Right renal cortex interstitium (tissue), 3 donors: Measurements from ENCODE around the gene PDE3B. TPM values are rescaled to one million over a fixed set of nuclear protein-coding genes. Genes with fewer than 3 reads are reported as not detected.
"Not testable (repeated sequence)": the region's sequence is repeated elsewhere in the genome, so short reads cannot be mapped to it uniquely, and the experiment has no call there.

Source experiments
- DNase-seq, 3 donors: peaks; one replicate each; pipeline ENCODE4 v3.0.0-alpha.2; 2013; ENCODE audit warnings: low read depth in 3 of 3, low spot score in 2 of 3
- polyA plus RNA-seq, 3 donors: library from polyadenylated mRNA; unstranded; fragments of 120-200 nt; gene quantifications; one replicate each; pipeline ENCODE4 v1.2.1, GENCODE V29; 2013; ENCODE audit not compliant: insufficient read length in 3 of 3

The PDE3B gene
- polyA plus RNA-seq = 1 to 10 TPM; 6.8 to 9.1 (median 7.7) TPM

- no peak for DNase-seq
Measured at GRCh38 chr11:14643697-14644225, at the start of gene PDE3B. Gene PDE3B, plus strand, starts transcription at chr11:14643804. Its CDS starts 272 bp downstream, at chr11:14644076.

- not testable (repeated sequence) for DNase-seq
Measured at GRCh38 chr11:14595261-14595660, 48.3 kb upstream of the PDE3B start.

- DNase-seq = no peak
Measured at GRCh38 chr11:14607713-14608112, 35.9 kb upstream of the PDE3B start.

GRCh38 chr11:14609902-14610301 is 33.7 kb upstream of the PDE3B start:
- no peak for DNase-seq

GRCh38 chr11:14611939-14612338 is 31.7 kb upstream of the PDE3B start:
- DNase-seq = no peak

- no peak for DNase-seq
Measured at GRCh38 chr11:14612694-14613093, 30.9 kb upstream of the PDE3B start.

GRCh38 chr11:14614091-14614622 is 29.4 kb upstream of the PDE3B start:
- DNase-seq = no peak

- no peak for DNase-seq
Measured at GRCh38 chr11:14617241-14618027, 26.2 kb upstream of the PDE3B start.

GRCh38 chr11:14618060-14618459 is 25.5 kb upstream of the PDE3B start:
- DNase-seq = no peak

- no peak for DNase-seq
Measured at GRCh38 chr11:14619603-14620531, 23.7 kb upstream of the PDE3B start.

GRCh38 chr11:14622223-14622954 is 21.2 kb upstream of the PDE3B start:
- no peak for DNase-seq

GRCh38 chr11:14623036-14623435 is 20.6 kb upstream of the PDE3B start:
- DNase-seq = no peak

GRCh38 chr11:14625586-14626205 is 17.9 kb upstream of the PDE3B start:
- no peak for DNase-seq

- no peak for DNase-seq
Measured at GRCh38 chr11:14626650-14627049, 17.0 kb upstream of the PDE3B start.

GRCh38 chr11:14633506-14634224 is 9.9 kb upstream of the PDE3B start:
- DNase-seq = not testable (repeated sequence)

GRCh38 chr11:14634813-14635212 is 8.8 kb upstream of the PDE3B start:
- DNase-seq = no peak

- no peak for DNase-seq
Measured at GRCh38 chr11:14635546-14635945, 8.1 kb upstream of the PDE3B start.

- DNase-seq = no peak
Measured at GRCh38 chr11:14636119-14636518, 7.5 kb upstream of the PDE3B start.

- no peak for DNase-seq
Measured at GRCh38 chr11:14637868-14638409, 5.7 kb upstream of the PDE3B start.
